Endothelial cell of umbilical vein (primary cell): ENCODE results near the gene CPTP.

Experiments
- GATA2 ChIP-seq: IDR thresholded peaks from 2 replicates; pipeline ENCODE4 v1.7.0; 2011; ENCODE audit warnings: low read depth, mild to moderate bottlenecking, moderate library complexity, mixed read lengths, low read length; ENCODE audit not compliant: insufficient read length, insufficient read depth
- JUN ChIP-seq: IDR thresholded peaks from 2 replicates; pipeline ENCODE4 v1.6.1; 2011; ENCODE audit warnings: borderline replicate concordance, low read depth; ENCODE audit not compliant: insufficient read length, insufficient read depth
- POLR2A ChIP-seq: IDR thresholded peaks from 2 replicates; pipeline ENCODE4 v1.6.1; 2012; ENCODE audit warnings: low read depth, mild to moderate bottlenecking, control low read depth, low read length
- TF ChIP-seq, protein P1 (sequence below): IDR thresholded peaks from 2 replicates; pipeline ENCODE4 v1.6.1; 2011; ENCODE audit not compliant: insufficient read depth, insufficient read length
- TF ChIP-seq, protein P2 (sequence below), 2 donors: IDR thresholded peaks; 1 replicate in 1 of 2; 2 replicates in 1 of 2; pipeline ENCODE4 v1.5.1; 2011; ENCODE audit warnings: low read length in 2 of 2, mild to moderate bottlenecking in 2 of 2, moderate library complexity in 2 of 2, control low read depth in 1 of 2, inconsistent platforms in 1 of 2, low read depth in 1 of 2; ENCODE audit not compliant: insufficient read depth in 1 of 2; ENCODE audit errors: extremely low read depth in 1 of 2

DNA sequence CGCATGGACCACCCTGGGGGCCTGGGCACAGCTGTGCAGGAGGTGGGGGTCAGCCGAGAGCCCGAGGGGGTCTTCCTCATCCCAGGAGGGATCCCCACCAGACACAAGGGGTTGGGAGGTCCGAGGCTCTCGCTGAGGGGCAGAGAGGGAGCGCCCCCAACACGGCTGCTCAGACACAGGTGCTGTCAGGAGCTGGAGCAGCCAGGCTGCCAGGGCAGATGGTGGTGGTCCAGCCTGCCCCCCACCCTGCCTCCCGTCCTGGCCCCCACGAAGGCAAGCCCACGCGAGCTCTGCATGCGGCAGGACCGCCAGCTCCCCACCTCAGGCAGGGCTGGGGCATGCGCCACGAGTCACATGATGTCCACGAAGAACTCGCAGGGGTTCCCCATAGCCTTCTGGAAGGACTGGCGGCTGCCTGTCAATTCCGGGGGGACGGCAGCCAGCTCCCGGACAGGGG is 11.2 kb downstream of the CPTP start:
- no peak for TF ChIP-seq GATA2
- no peak for TF ChIP-seq JUN
- TF ChIP-seq POLR2A = no peak
- TF ChIP-seq, protein P1, sequence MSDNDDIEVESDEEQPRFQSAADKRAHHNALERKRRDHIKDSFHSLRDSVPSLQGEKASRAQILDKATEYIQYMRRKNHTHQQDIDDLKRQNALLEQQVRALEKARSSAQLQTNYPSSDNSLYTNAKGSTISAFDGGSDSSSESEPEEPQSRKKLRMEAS = no peak
- TF ChIP-seq, protein P2, sequence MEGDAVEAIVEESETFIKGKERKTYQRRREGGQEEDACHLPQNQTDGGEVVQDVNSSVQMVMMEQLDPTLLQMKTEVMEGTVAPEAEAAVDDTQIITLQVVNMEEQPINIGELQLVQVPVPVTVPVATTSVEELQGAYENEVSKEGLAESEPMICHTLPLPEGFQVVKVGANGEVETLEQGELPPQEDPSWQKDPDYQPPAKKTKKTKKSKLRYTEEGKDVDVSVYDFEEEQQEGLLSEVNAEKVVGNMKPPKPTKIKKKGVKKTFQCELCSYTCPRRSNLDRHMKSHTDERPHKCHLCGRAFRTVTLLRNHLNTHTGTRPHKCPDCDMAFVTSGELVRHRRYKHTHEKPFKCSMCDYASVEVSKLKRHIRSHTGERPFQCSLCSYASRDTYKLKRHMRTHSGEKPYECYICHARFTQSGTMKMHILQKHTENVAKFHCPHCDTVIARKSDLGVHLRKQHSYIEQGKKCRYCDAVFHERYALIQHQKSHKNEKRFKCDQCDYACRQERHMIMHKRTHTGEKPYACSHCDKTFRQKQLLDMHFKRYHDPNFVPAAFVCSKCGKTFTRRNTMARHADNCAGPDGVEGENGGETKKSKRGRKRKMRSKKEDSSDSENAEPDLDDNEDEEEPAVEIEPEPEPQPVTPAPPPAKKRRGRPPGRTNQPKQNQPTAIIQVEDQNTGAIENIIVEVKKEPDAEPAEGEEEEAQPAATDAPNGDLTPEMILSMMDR (IDR thresholded peaks at IDR 0.05; ENCODE audit: extremely low read depth in 1 of 2, insufficient read depth in 1 of 2, low read depth in 1 of 2, low read length in 2 of 2) = no peak
